ENCODE data around the gene TUBA3D.
"Not testable (repeated sequence)": the region's sequence is repeated elsewhere in the genome, so short reads cannot be mapped to it uniquely, and the experiment has no call there.

The TUBA3D gene

DNA sequence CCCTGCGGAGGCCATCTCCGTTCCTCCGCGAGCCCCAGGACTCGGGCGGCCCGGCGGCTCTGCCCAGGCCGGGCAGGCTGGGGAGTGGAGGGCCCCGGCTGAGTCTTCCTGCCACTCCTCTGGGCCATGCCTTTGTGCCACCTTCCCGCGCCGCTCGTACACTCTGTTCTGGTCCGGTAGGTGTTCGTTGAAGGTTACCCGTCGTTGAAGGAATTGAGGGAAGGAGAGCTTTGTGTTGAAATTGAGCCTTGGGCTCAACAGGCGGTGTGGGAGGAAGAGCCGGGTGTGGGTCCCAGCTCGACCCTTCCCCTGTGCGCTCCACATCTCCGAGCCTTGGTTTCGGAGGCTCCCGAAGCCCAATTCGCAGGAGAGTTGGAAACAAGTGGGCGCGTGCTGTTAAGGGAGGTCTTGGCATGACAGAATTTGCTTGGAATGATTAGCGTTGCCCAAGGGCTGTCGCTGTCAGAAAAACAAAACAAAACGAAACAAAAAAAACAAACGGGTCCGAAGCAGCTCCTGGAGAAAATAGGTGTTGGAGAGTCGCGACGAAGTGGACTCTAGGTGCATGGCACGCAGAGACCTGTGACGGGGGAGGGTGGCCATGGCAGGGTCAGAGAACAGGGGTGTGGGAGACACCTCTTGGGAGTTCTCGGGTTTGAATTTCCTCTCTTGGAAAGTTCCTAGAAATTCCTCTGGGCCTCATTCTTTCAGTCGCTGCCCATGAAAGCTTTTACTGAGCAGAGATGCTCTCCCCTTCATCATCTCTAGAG lies 17.5 kb downstream of the TUBA3D start:
- Mint-ChIP-seq H3K27me3 (no peaks in the 10 kb centered on the region), H3K4me3 (peak overlapping the region; percentile 98), H3K27ac (peak overlapping the region; percentile 97), H3K4me1 (peaks cover 64% of the 10 kb centered on the region), H3K9me3 (no peaks in the 10 kb centered on the region), H3K36me3 (peaks cover 12% of the 10 kb centered on the region)
- ATAC-seq: peak; percentile 40

DNA sequence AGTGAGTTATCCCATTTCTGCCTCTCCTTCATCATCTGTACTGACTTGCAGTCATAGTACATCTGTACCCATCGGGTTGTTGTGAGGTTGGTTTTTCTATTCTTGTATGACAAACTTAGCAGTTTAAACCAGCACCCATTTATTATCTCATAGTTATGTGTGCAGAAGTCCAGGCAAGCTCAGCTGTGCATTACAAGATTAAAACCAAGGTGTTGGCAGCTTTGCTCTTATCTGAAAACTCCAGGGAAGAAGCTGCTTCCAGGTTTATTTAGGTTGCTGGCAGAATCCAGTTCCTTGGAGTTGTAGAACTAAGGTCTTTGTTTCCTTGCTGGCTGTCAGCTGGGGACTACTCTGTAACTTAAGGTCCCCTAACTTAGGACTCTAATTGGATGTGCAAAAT lies 19.6 kb downstream of the TUBA3D start:
- ATAC-seq, H3K27ac Mint-ChIP-seq: not testable (repeated sequence)

DNA sequence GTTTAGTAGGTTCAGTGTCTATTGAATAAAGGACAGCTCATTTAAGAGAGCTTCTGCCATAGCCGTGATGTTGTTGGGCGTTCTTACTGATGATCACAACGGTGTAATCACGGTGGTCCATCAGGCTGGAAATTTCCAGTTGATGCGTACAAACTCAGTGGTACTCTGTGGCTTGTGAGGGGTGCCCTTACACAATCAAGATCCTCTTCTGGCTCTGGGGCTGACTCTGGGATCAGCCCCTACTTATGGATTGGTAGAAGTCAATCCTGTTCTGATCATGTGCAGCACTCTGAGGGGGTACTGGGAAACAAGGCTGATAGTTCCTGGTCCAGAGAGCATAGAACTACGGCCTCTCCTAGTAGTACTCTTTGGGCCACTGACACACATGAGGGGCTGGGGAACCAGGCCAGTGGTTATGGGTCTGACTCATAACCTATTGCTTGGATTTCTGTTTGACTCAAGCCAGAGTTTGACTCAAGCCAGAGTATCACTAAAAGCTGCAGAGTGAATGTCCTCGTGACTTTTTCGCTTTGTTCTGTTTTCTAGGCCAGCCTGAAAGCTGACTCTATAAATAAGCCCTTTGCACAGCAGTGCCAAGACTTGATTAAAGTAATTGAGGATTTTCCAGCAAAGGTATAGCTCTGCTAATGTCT lies 22.5 kb downstream of the TUBA3D start:
- H3K36me3 Mint-ChIP-seq: peaks cover 35% of the 10 kb centered on the region
- H3K27me3 Mint-ChIP-seq, H3K9me3 Mint-ChIP-seq, H3K4me3 Mint-ChIP-seq: not testable (repeated sequence)
- peak overlapping the region; percentile 36 for H3K27ac Mint-ChIP-seq
- ATAC-seq: peak; percentile 94
- H3K4me1 Mint-ChIP-seq: peaks cover 36% of the 10 kb centered on the region

More for the DNA sequence above, 19.6 kb downstream of the TUBA3D start:
- H3K4me3 Mint-ChIP-seq, H3K27me3 Mint-ChIP-seq, H3K9me3 Mint-ChIP-seq: not testable (repeated sequence)
- H3K36me3 Mint-ChIP-seq: peaks cover 20% of the 10 kb centered on the region
- peaks cover 51% of the 10 kb centered on the region for H3K4me1 Mint-ChIP-seq

DNA sequence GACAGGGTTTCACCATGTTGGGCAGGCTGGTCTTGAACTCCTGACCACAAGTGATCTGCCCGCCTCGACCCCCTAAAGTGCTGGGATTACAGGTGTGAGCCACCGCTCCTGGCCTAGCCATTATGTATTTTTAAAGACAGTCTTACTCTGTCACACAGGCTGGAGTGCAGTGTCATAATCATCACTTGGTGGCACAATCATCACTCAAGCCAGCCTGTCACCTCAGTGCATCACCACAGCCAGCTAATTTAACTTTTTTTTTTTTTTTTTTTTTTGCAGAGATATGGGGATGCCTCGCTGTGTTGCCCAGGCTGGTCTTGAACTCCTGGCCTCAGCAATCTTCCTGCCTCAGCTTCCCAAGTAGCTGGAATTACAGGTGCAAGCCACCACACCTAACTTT lies 27.7 kb downstream of the TUBA3D start:
- not testable (repeated sequence) for H3K9me3 Mint-ChIP-seq, H3K4me1 Mint-ChIP-seq, H3K27me3 Mint-ChIP-seq, H3K4me3 Mint-ChIP-seq, ATAC-seq, H3K27ac Mint-ChIP-seq
- peaks cover 64% of the 10 kb centered on the region for H3K36me3 Mint-ChIP-seq

DNA sequence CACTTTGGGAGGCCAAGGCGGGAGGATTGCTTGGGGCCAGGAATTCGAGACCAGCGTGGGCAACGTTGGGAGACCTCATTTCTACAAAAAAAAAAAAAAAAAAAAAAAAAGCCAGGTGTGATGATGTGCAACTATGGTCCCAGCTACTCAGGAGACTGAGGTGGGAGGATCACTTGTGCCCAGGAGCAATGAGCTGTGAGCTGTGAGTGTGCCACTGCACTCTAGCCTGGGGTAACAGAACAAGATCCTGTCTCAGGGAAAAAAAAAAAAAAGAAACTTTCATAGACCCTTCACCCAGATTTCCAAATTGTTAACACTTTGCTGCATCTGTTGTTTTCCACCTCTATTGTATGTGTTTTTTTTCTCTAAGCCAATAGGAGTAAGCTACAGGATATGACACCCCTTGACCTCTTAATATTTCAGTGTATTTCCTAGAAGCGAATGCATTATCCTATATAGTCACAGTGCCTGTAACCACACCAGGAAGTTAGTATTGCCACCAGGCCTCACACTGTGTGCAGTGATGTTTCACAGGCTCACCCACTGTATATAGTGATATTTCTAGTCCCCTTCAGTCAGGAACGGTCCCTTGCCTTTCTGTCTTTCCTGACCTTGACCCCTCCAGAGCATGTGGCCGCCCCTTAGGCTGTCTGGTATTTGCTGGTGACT lies 28.3 kb downstream of the TUBA3D start:
- not testable (repeated sequence) for ATAC-seq, H3K27ac Mint-ChIP-seq, H3K4me1 Mint-ChIP-seq, H3K4me3 Mint-ChIP-seq, H3K27me3 Mint-ChIP-seq, H3K9me3 Mint-ChIP-seq
- H3K36me3 Mint-ChIP-seq: peaks cover 61% of the 10 kb centered on the region

DNA sequence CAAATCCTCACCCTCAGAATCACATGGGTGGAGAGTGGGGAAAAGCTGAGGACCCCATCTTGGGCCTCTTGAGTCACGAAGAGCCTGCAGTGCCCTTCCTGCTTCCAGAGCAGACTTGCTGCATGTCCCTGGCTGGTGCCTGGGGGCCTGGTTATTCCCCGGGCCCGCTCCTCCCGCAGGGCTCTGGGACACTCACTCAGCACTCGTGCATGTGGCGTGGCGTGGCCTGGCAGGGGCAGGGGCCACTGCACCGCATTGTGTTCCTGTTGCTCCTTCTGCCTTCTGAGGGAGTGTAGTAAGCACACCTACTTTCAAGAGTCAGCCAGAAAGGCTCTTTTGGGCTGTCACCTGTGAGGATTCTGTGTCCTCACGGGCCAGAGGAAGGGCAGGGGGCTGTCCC lies 33.7 kb downstream of the TUBA3D start:
- peaks cover 25% of the 10 kb centered on the region for H3K4me1 Mint-ChIP-seq
- peaks cover 52% of the 10 kb centered on the region for H3K36me3 Mint-ChIP-seq
- ATAC-seq: no peak
- H3K9me3 Mint-ChIP-seq: no peaks in the 10 kb centered on the region
- H3K27ac Mint-ChIP-seq: no peak overlapping the region
- no peak overlapping the region for H3K4me3 Mint-ChIP-seq
- no peaks in the 10 kb centered on the region for H3K27me3 Mint-ChIP-seq

DNA sequence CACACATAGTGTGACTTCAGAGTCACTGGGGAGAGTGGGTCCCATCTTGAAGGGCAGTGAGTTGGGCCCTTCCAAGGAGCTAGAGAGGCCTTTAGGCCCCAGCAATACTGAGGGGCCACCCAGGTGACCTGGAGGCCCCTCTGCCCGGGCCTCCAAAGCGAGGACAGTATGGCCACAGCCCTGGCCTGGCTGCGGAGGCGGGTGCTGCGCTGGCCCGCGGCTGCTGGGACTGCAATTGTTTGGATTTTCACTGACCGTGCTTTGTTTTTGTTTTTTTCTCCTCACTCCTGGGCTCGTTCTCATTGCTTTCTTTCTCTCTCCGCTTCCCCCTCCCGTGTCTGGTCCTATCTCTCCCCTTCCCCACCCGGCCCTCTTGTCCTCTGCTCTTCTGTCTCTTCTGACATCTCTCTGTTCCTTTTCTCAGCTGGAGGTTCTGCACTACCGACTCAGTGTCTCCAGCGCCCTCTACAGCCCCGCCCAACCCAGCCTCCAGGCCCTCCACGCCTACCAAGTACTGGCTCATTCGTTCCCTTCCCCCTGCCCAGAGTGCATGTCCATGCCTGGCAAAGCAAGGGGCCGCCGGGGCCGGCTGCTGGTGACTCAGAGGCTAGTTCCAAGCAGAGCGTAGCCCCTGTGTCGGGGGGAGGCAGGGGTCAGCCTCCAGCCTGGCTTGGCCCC lies 35.5 kb downstream of the TUBA3D start:
- not testable (repeated sequence) for H3K4me3 Mint-ChIP-seq, H3K27me3 Mint-ChIP-seq, H3K9me3 Mint-ChIP-seq, ATAC-seq
- H3K4me1 Mint-ChIP-seq: peaks cover 32% of the 10 kb centered on the region
- peaks cover 40% of the 10 kb centered on the region for H3K36me3 Mint-ChIP-seq
- H3K27ac Mint-ChIP-seq: peak overlapping the region; percentile 48

DNA sequence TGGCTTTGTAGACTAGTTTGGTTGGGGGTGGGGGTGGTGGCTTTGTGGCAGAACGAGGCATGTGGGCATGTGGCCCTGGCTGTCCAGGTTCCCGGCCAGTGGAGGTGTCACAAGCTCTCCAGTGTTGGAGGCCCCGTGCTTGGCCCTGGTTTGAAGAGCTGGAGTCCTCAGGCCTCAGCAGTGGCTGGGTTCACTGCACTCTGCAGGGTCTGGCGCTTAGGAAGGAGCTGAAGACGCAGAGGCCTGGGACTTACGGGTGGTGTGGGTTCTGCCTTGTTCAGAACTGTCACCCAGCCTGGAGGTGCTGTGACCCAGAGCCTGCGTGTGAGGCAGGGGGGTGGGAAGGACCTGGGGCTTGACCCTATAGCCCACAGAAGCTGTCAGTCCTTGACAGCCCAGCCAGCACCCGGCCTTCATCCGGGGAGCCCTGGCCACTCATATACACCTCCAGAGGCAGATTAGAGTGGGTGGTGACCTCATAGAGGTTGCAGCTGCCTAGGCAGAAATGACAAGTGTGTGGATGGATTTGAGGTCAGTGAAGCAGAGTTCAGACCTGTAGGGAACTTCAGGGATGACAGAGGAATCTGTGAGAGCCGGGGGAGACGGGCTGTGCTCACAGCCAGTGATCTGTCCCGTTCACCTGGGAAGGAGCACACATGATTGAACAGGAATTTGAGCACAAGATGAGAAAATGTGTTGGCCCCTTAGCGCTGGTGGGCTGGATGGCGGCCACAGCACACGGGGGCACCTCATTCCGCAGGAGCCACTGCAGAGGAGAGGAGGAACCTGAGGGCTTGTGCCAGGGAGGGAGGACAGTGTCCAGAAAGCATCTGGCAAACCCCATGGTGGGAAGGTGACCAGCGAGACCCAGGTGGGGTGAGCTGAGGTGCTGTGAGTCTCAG lies 36.3 kb downstream of the TUBA3D start:
- ATAC-seq, H3K4me3 Mint-ChIP-seq, H3K9me3 Mint-ChIP-seq, H3K27me3 Mint-ChIP-seq: not testable (repeated sequence)
- H3K27ac Mint-ChIP-seq: peak overlapping the region; percentile 48
- H3K36me3 Mint-ChIP-seq: peaks cover 38% of the 10 kb centered on the region
- peaks cover 32% of the 10 kb centered on the region for H3K4me1 Mint-ChIP-seq

DNA sequence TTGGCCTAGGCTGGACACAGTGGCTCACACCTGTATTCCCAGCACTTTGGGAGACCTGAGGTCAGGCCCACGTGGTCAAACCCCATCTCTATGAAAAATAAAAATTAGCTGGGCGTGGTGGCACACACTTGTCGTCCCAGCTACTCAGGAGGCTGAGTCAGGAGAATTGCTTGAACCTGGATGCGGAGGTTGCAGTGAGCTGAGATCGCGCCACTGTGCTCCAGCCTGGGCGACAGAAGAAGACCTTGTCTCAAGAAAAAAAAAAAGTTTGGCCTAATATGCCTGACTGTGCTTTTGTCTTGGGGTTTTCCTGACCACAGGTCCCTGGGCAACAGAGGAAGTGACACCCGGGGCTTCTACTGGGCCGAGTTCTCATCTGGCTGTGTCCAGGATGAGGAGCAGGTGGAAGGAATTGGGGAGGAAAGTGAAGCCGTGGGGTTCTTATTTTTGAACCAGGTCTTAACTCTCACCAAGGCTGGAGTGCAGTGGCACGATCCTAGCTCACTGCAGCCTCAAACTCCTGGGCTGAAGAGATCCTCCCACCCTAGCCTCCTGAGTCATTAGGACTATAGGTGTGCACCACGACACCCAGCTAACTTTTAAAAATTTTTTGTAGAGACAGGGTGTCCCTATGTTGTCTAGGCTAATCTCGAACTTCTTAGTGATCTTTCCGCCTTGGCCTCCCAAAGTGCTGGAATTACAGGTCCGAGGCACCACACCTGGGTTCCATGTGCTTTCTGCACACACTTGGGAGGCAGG lies 38.7 kb downstream of the TUBA3D start:
- H3K27me3 Mint-ChIP-seq, H3K4me3 Mint-ChIP-seq, H3K9me3 Mint-ChIP-seq: not testable (repeated sequence)
- H3K36me3 Mint-ChIP-seq: peaks cover 40% of the 10 kb centered on the region
- peak overlapping the region; percentile 77 for H3K27ac Mint-ChIP-seq
- peak; percentile 88 for ATAC-seq
- H3K4me1 Mint-ChIP-seq: peaks cover 32% of the 10 kb centered on the region

DNA sequence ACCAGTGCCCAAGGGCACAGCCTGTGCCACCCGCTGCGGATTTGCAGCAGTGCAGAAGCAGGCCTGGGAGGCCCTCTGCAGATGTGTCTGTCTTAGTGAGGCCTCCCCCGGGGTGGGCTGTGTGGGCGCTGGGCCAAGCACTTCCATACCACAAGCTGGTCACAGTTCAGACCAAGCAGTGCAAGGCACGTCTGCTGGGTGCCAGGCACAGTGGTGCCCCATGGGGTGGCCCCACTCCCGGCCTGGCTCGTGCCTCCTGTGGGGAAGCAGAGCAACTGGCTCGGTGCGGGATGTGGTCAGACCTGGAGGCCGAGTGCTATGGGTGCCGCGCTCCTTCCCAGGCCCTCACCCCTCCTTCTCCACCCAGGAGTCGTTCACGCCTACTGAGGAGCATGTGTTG lies 39.3 kb downstream of the TUBA3D start:
- not testable (repeated sequence) for H3K4me3 Mint-ChIP-seq, H3K27me3 Mint-ChIP-seq, H3K9me3 Mint-ChIP-seq
- H3K27ac Mint-ChIP-seq: peak overlapping the region; percentile 77
- peaks cover 32% of the 10 kb centered on the region for H3K4me1 Mint-ChIP-seq
- peaks cover 46% of the 10 kb centered on the region for H3K36me3 Mint-ChIP-seq
- peak; percentile 5 for ATAC-seq

DNA sequence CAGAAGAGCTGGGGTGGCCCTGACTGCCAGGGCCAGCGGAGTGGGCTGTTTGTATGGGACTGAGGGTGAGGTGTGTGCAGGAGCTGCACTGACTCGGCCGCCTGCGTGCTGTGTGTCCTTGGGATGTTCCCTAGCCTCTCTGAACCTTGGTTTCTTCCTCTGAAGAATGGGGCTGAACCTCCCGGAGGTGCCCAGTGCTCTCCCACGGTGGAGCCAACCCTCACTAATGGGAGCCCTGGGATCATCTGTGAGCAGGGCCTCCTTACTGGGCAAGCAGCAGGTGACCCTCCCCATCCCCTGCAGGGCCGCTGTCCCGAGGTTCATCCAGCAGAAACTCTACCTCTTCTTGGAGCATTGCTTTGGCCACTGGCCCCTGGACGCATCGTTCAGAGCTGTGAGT lies 40.1 kb downstream of the TUBA3D start:
- H3K36me3 Mint-ChIP-seq: peaks cover 48% of the 10 kb centered on the region
- H3K4me1 Mint-ChIP-seq: peaks cover 32% of the 10 kb centered on the region
- H3K4me3 Mint-ChIP-seq: no peak overlapping the region
- H3K27me3 Mint-ChIP-seq: no peaks in the 10 kb centered on the region
- H3K9me3 Mint-ChIP-seq: no peaks in the 10 kb centered on the region
- H3K27ac Mint-ChIP-seq: no peak overlapping the region
- no peak for ATAC-seq

DNA sequence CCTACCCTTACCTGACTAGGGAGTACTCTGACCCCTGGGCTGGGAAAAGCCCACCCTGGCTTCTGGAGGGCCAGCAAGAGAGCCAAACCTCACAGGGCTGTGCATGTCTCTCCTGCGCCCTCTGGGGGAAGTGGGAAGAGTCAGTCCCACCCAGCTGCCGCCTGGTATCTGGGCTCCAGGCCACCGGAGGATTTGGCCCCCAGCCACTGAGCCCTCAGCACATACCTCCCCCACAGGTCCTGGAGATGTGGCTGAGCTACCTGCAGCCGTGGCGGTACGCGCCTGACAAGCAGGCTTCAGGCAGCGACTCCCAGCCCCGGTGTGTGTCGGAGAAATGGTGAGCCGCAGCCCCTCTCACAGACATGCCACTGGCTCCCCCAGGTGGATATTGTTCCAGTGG lies 40.7 kb downstream of the TUBA3D start:
- not testable (repeated sequence) for ATAC-seq, H3K27me3 Mint-ChIP-seq
- H3K36me3 Mint-ChIP-seq: peaks cover 45% of the 10 kb centered on the region

DNA sequence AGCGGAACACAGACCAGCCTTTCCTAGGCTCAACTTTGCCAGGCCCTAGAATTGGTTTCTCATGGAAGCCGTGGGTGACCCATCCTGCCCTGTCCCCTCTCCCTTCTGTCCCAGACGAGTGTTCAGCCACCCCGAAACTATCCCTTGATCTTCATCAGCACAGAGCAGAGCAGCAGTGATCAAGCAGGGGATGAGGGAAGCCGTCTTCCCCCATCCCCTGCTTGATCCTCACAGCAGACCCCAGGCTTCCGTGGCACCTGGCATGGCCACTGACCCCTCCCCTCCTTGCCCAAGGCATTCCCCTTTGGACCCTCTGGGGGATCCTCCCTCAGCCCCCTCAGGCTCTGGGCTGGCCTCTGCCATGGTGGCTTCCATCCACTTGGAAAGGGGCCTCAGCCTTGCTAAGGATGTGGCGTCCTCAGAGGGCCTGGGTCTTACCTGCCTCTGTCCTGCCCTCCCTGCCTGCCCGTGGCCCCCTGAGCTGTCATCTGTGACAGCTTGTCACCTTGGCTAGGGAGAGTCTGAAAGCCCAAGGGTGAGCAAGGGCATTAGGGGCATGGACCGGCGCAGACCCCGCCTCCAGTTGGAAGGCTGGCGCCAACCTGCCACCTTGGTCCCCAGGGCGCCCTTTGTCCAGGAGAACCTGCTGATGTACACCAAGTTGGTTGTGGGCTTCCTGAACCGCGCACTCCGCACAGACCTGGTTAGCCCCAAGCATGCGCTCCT lies 41.4 kb downstream of the TUBA3D start:
- no peak for ATAC-seq
- H3K36me3 Mint-ChIP-seq: peaks cover 39% of the 10 kb centered on the region
- H3K27ac Mint-ChIP-seq: no peak overlapping the region
- H3K9me3 Mint-ChIP-seq: no peaks in the 10 kb centered on the region
- no peaks in the 10 kb centered on the region for H3K27me3 Mint-ChIP-seq
- H3K4me1 Mint-ChIP-seq: peaks cover 30% of the 10 kb centered on the region
- H3K4me3 Mint-ChIP-seq: no peak overlapping the region

More for the DNA sequence above, 40.7 kb downstream of the TUBA3D start:
- H3K27ac Mint-ChIP-seq, H3K9me3 Mint-ChIP-seq, H3K4me3 Mint-ChIP-seq: not testable (repeated sequence)
- peaks cover 32% of the 10 kb centered on the region for H3K4me1 Mint-ChIP-seq

Data from stimulated activated memory B cell treated with anti-CD40 and anti-IgM and Interleukin-4, amounts not matched to agents 10 μg/mL and 1 μg/mL and 100 μg/mL, for 72 hours (primary cell).